CD4-positive, CD25-positive, alpha-beta regulatory T cell (primary cell): ENCODE results near the gene NBL1. TPM values are rescaled to one million over a fixed set of nuclear protein-coding genes. Genes with fewer than 3 reads are reported as not detected.

ENCODE experiments used
- ATAC-seq, 2 donors: fragments of 150-1000 bp; cut with Tn5 transposase; one replicate each; pipeline ENCODE4 v1.10.0; 2021; ENCODE audit warnings: low read depth in 2 of 2, moderate number of reproducible peaks in 2 of 2, moderate library complexity in 1 of 2
- DNase-seq, 3 donors: peaks; one replicate each; pipeline versions ENCODE4 v3.0.0 to v3.0.0-alpha.2; 2012 to 2022; ENCODE audit warnings: mixed read lengths in 1 of 3
- H3K27ac ChIP-seq: one replicate; pipeline ENCODE4 v1.7.0; 2013; ENCODE audit warnings: mild to moderate bottlenecking, low read length; ENCODE audit not compliant: insufficient read depth, poor library complexity, severe bottlenecking
- H3K27me3 ChIP-seq: one replicate; pipeline ENCODE4 v1.7.0; 2013; ENCODE audit warnings: low read length; ENCODE audit not compliant: control insufficient read depth, insufficient read depth
- H3K36me3 ChIP-seq: one replicate; pipeline ENCODE4 v1.7.0; 2013; ENCODE audit warnings: mild to moderate bottlenecking, low read length, moderate library complexity; ENCODE audit not compliant: control insufficient read depth, insufficient read depth
- H3K4me1 ChIP-seq: 2 replicates; pipeline ENCODE4 v1.7.0; 2013; ENCODE audit warnings: mild to moderate bottlenecking, low read length; ENCODE audit not compliant: insufficient read depth, control insufficient read depth, poor library complexity, severe bottlenecking
- H3K4me3 ChIP-seq: one replicate; pipeline ENCODE4 v1.7.0; 2013; ENCODE audit warnings: low read depth, mild to moderate bottlenecking, low read length, moderate library complexity
- H3K9me3 ChIP-seq, 2 experiments: 1 replicate in 1 of 2; 2 replicates in 1 of 2; pipeline ENCODE4 v1.7.0; 2013; ENCODE audit warnings: low read length in 2 of 2, mild to moderate bottlenecking in 1 of 2, moderate library complexity in 1 of 2; ENCODE audit not compliant: control insufficient read depth in 2 of 2
- H3K27ac Mint-ChIP-seq, 3 donors: one replicate each; pipeline ENCODE4 v1.8.0; 2020 to 2022; ENCODE audit warnings: mild to moderate bottlenecking in 3 of 3, mixed read lengths in 3 of 3, moderate library complexity in 2 of 3
- H3K27me3 Mint-ChIP-seq: one replicate; pipeline ENCODE4 v1.8.0; 2022; ENCODE audit warnings: mild to moderate bottlenecking, mixed read lengths
- H3K36me3 Mint-ChIP-seq: one replicate; pipeline ENCODE4 v1.8.0; 2020; ENCODE audit warnings: mixed read lengths
- H3K4me1 Mint-ChIP-seq, 4 donors: one replicate each; pipeline ENCODE4 v1.8.0; 2020 to 2022; ENCODE audit warnings: mixed read lengths in 4 of 4, mild to moderate bottlenecking in 1 of 4
- H3K4me3 Mint-ChIP-seq, 4 donors: one replicate each; pipeline ENCODE4 v1.8.0; 2020 to 2022; ENCODE audit warnings: mild to moderate bottlenecking in 4 of 4, mixed read lengths in 4 of 4, moderate library complexity in 3 of 4
- H3K9me3 Mint-ChIP-seq, 7 donors: one replicate each; pipeline ENCODE4 v1.8.0; 2020 to 2022; ENCODE audit warnings: mixed read lengths in 7 of 7, mild to moderate bottlenecking in 3 of 7, moderate library complexity in 2 of 7
- polyA plus RNA-seq, 4 donors: library from polyadenylated mRNA; unstranded; fragments of 300-500 nt; fragmentation: Illumina TruSeq; gene quantifications; one replicate each; pipeline ENCODE4 v1.2.3, GENCODE V29; 2021
- total RNA-seq: library from RNA; stranded (reverse); gene quantifications from one replicate; pipeline ENCODE4 v1.2.3, GENCODE V29; 2022

The NBL1 gene
- total and polyA plus RNA-seq, 5 donors from 2014 or later = 0.39 to 3.3 (median 1.3) TPM

DNA sequence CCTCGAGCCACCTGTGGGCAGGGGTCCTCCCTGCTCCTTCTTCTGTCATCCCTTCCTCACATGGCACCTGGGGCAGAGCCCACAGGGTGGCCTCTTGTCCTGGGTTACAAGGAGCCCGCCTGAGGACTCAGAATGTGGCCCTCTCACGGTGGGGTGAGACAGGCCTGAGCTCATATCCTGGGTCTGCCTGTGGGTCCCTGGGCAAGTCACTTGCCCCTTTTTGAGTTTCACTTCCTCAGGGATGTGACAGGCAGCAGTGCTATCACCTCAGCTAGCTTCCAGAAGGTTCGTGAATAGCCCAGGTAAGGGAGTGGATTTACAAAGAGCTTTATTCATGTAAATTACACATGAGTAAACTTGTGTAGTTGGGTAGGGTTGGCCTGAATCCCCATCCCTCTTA lies 54.1 kb downstream of the NBL1 start:
- H3K9me3 Mint-ChIP-seq = no peaks in the 10 kb centered on the region
- Histone ChIP-seq H3K27me3 (no peaks in the 10 kb centered on the region), H3K9me3 (no peaks in the 10 kb centered on the region), H3K4me1 (no peaks in the 10 kb centered on the region), H3K36me3 (peaks cover 9% of the 10 kb centered on the region), H3K27ac (no peak overlapping the region), H3K4me3 (no peak overlapping the region)
- H3K27ac Mint-ChIP-seq = no peak overlapping the region
- no peak overlapping the region for H3K4me3 Mint-ChIP-seq
- ATAC-seq (no peak), DNase-seq (no peak)
- no peaks in the 10 kb centered on the region for H3K4me1 Mint-ChIP-seq
- peaks cover 28% of the 10 kb centered on the region for H3K36me3 Mint-ChIP-seq
- no peaks in the 10 kb centered on the region for H3K27me3 Mint-ChIP-seq

DNA sequence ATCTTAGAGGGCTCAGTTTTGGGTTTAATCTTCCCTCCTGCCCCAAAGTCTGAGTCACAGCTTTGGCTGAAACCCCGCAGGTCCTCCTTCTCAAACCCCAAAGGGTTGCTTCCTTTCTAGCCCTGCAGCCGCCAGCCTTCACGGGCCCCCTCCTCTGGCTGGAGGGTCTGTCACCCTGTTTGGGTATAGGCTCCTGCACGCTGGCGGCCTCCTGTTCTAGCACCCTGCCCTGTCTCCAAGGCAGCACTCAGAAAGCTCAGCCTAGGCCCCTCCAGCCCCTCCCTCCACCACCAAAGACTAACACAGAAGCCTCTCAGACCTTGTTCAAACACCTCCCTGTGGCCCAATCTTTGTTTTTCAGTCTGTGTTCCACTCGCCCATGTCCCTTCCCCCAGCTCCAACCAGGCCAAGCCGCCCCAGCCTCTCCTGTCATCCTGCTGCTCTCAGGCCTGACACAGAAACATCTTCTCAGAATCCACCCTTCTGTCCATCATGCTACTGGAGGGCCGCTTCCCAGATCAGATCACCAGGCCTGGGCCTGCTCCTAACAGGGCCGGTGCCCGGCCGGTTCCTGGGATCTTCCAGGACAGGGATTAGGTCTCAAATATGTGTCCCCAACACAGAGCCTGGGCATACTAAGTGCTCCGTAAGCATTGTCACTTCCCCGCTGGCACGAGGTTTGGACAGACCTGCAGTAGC lies 56.1 kb downstream of the NBL1 start:
- Histone ChIP-seq H3K4me1 (peaks cover 4% of the 10 kb centered on the region), H3K4me3 (no peak overlapping the region), H3K9me3 (no peaks in the 10 kb centered on the region), H3K27me3 (no peaks in the 10 kb centered on the region), H3K36me3 (peaks cover 7% of the 10 kb centered on the region), H3K27ac (no peak overlapping the region)
- ATAC-seq = no peak
- H3K4me1 Mint-ChIP-seq = peaks cover 0 to 6% (median 2%) of the 10 kb centered on the region in 4 donors
- H3K36me3 Mint-ChIP-seq = peaks cover 26% of the 10 kb centered on the region
- no peak for DNase-seq
- H3K9me3 Mint-ChIP-seq = no peaks in the 10 kb centered on the region
- H3K27ac Mint-ChIP-seq = peak overlapping the region in 1 of 3 donors; percentile 45
- no peaks in the 10 kb centered on the region for H3K27me3 Mint-ChIP-seq
- no peak overlapping the region for H3K4me3 Mint-ChIP-seq

DNA sequence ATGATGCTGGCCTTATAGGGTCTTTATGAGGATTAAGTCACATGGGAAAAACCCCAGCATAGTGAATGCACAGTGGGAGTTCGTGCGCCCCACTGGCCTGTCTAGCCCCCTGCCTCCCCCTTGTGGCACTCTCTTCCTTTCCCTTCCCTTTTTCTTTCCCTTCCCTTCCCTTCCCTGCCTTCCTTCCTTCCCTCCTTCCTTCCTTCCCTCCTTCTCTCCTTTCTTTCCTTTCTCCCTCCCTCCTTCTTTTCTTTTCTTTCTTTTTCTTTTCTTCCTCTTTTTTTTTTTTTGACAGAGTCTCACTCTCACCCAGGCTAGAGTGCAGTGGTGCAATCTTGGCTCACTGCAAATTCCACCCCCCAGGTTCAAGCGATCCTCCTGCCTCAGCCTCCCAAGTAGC lies 59.2 kb downstream of the NBL1 start:
- H3K27me3 ChIP-seq = no peaks in the 10 kb centered on the region
- H3K27ac ChIP-seq = no peak overlapping the region
- peaks cover 2% of the 10 kb centered on the region for H3K36me3 ChIP-seq
- H3K4me1 ChIP-seq = peaks cover 4% of the 10 kb centered on the region
- DNase-seq (no peak), ATAC-seq (no peak)
- H3K27ac Mint-ChIP-seq = peak overlapping the region in 1 of 3 donors; percentile 44
- peaks cover 32% of the 10 kb centered on the region for H3K36me3 Mint-ChIP-seq
- no peak overlapping the region for H3K4me3 ChIP-seq
- H3K4me3 Mint-ChIP-seq = no peak overlapping the region
- no peaks in the 10 kb centered on the region for H3K9me3 ChIP-seq
- no peaks in the 10 kb centered on the region for H3K27me3 Mint-ChIP-seq
- H3K9me3 Mint-ChIP-seq = no peaks in the 10 kb centered on the region
- H3K4me1 Mint-ChIP-seq = peaks cover 0 to 6% (median 2%) of the 10 kb centered on the region in 4 donors

- Histone ChIP-seq H3K4me3 (no peak overlapping the region), H3K9me3 (no peaks in the 10 kb centered on the region), H3K4me1 (peaks cover 4% of the 10 kb centered on the region), H3K27ac (no peak overlapping the region), H3K36me3 (peaks cover 2% of the 10 kb centered on the region), H3K27me3 (no peaks in the 10 kb centered on the region)
- ATAC-seq (peak; percentile 67 to 77), DNase-seq (peak; percentile 27 to 52 (median 36))
- Mint-ChIP-seq H3K36me3 (peaks cover 36% of the 10 kb centered on the region), H3K9me3 (no peaks in the 10 kb centered on the region), H3K4me1 (peaks cover 0 to 6% (median 2%) of the 10 kb centered on the region in 4 donors), H3K4me3 (no peak overlapping the region), H3K27ac (peak overlapping the region in 1 of 3 donors; percentile 20), H3K27me3 (no peaks in the 10 kb centered on the region)
These were observed 60.4 kb downstream of the NBL1 start for GRCh38 chr1:19704247-19705113.

DNA sequence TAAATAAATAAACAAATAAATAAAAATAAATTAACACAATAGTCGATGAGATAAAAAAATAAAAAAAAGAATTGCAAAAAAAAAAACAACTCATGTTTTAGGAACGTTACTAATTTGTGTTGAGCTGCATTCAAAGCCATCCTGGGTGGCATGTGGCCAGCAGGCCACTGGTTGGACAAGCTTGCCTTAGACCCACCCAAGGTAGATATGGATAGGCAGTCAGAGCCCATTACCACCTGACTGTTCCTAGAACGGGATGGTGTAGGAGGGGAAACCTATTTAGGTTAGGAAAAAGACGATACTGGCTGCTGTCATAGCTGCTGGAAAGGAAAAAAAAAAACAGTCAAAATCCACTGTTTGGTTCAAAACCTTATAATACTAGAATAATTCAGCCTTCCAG lies 61.4 kb downstream of the NBL1 start:
- no peak overlapping the region for H3K27ac ChIP-seq
- peaks cover 4% of the 10 kb centered on the region for H3K4me1 ChIP-seq
- Mint-ChIP-seq H3K27me3 (no peaks in the 10 kb centered on the region), H3K27ac (no peak overlapping the region), H3K36me3 (peaks cover 32% of the 10 kb centered on the region), H3K4me3 (no peak overlapping the region), H3K9me3 (no peaks in the 10 kb centered on the region), H3K4me1 (peaks cover 0 to 7% (median 4%) of the 10 kb centered on the region in 4 donors)
- DNase-seq (no peak), ATAC-seq (no peak)
- H3K4me3 ChIP-seq = no peak overlapping the region
- peaks cover 2% of the 10 kb centered on the region for H3K36me3 ChIP-seq
- H3K9me3 ChIP-seq = no peaks in the 10 kb centered on the region
- no peaks in the 10 kb centered on the region for H3K27me3 ChIP-seq

DNA sequence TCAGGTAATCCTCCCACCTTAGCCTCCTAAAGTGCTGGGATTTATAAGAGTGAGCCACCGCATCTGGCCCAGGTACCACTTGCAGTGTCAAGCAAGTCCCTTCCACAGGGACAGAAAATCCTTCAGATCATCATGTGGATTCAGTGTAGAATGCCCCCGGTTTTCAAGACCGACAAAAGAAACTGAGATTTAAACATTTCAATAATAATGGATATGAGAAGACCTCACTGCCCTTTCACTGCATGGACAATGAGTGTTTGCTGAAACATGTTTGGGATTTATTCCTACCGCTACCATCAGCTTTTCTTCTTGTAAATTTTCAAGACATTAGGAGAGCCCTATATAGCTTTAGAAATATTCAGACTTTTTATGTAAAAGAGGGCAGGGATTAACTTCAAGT lies 62.0 kb downstream of the NBL1 start:
- Mint-ChIP-seq H3K4me1 (peaks cover 4 to 13% (median 10%) of the 10 kb centered on the region in 4 donors), H3K9me3 (no peaks in the 10 kb centered on the region), H3K4me3 (no peak overlapping the region), H3K36me3 (peaks cover 33% of the 10 kb centered on the region), H3K27me3 (no peaks in the 10 kb centered on the region), H3K27ac (no peak overlapping the region)
- Histone ChIP-seq H3K27me3 (no peaks in the 10 kb centered on the region), H3K27ac (no peak overlapping the region), H3K4me1 (peaks cover 4% of the 10 kb centered on the region), H3K4me3 (no peak overlapping the region), H3K9me3 (no peaks in the 10 kb centered on the region), H3K36me3 (no peaks in the 10 kb centered on the region)
- DNase-seq (no peak), ATAC-seq (no peak)
